Measurements from ENCODE around the gene ACHE. TPM values are rescaled to one million over a fixed set of nuclear protein-coding genes. Genes with fewer than 3 reads are reported as not detected.

Gene ACHE
- total RNA-seq, 1 donor, result not detected

- DNase-seq (ENCODE audit: low read depth), result no peak
- TF ChIP-seq, protein P1, sequence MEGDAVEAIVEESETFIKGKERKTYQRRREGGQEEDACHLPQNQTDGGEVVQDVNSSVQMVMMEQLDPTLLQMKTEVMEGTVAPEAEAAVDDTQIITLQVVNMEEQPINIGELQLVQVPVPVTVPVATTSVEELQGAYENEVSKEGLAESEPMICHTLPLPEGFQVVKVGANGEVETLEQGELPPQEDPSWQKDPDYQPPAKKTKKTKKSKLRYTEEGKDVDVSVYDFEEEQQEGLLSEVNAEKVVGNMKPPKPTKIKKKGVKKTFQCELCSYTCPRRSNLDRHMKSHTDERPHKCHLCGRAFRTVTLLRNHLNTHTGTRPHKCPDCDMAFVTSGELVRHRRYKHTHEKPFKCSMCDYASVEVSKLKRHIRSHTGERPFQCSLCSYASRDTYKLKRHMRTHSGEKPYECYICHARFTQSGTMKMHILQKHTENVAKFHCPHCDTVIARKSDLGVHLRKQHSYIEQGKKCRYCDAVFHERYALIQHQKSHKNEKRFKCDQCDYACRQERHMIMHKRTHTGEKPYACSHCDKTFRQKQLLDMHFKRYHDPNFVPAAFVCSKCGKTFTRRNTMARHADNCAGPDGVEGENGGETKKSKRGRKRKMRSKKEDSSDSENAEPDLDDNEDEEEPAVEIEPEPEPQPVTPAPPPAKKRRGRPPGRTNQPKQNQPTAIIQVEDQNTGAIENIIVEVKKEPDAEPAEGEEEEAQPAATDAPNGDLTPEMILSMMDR (IDR thresholded peaks at IDR 0.05; ENCODE audit: insufficient read depth, low read length), result no peak
- no peak overlapping the region for H3K4me3 ChIP-seq (ENCODE audit: low read depth, low read length)
Observed at GRCh38 chr7:100881136-100881535, 14.6 kb downstream of the ACHE start.

- TF ChIP-seq, protein P1 (IDR thresholded peaks at IDR 0.05; ENCODE audit: insufficient read depth, low read length), result no peak
- no peak for DNase-seq (ENCODE audit: low read depth)
- no peak overlapping the region for H3K4me3 ChIP-seq (ENCODE audit: low read depth, low read length)
Observed at GRCh38 chr7:100880645-100881044, 15.0 kb downstream of the ACHE start.

DNA sequence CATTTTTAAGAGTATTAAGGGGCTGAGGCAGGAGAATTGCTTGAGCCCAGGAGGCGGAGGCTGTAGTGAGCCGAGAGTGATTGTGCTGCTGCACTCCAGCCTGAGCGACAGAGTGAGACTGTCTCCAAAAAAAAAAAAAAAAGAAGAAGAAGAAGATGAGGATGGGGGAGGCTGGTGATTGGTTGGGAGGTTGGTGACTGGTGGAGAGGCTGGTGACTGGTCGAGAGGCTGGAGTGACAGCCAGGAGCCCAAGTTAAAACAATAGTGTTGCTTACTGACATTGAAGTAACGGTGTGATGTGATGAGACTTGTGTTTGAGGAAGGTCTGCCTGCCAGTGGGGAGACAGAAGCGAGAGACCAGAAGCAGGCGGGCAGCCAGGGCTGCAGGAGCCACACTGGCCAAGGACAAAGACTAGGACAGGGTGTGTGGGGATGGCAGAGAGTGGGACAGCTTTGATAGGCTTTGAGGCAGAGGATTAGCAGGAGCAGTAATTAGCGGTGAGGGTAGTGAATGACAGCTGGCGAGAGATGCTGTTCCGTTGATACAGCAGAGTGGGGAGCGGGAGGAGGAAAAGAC, 15.9 kb downstream of the ACHE start:
- DNase-seq (ENCODE audit: low read depth), result no peak
- no peak overlapping the region for H3K4me3 ChIP-seq (ENCODE audit: low read depth, low read length)
- TF ChIP-seq, protein P1 (IDR thresholded peaks at IDR 0.05; ENCODE audit: insufficient read depth, low read length), result no peak

GRCh38 chr7:100878685-100879084, 17.0 kb downstream of the ACHE start:
- H3K4me3 ChIP-seq (ENCODE audit: low read depth, low read length), result no peak overlapping the region
- no peak for DNase-seq (ENCODE audit: low read depth)
- TF ChIP-seq, protein P1 (IDR thresholded peaks at IDR 0.05; ENCODE audit: insufficient read depth, low read length), result no peak

DNA sequence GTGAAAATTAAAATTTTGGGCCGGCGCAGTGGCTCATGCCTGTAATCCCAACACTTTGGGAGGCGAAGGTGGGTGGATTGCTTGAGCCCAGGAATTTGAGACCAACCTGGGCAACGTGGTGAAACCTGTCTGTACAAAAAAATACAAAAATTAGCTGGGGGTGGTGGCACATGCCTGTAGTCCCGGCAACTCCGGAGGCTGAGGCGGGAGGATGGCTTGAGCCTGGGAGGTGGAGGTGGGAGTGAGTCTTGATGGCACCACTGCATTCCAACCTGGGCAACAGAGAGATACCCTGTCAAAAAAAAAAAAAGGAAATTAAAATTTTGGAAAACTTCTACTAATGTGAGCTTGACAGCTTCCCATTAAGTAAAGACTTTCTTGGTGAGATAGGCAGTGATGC, 17.7 kb downstream of the ACHE start:
- TF ChIP-seq, protein P1 (IDR thresholded peaks at IDR 0.05; ENCODE audit: insufficient read depth, low read length), result no peak
- DNase-seq (ENCODE audit: low read depth), result no peak

GRCh38 chr7:100875356-100875751, 20.3 kb downstream of the ACHE start:
- peak overlapping the region; percentile 86 for H3K4me3 ChIP-seq (ENCODE audit: low read depth, low read length)
- no peak for DNase-seq (ENCODE audit: low read depth)
- TF ChIP-seq, protein P1 (IDR thresholded peaks at IDR 0.05; ENCODE audit: insufficient read depth, low read length), result no peak

More for the DNA sequence above, 17.7 kb downstream of the ACHE start:
- no peak overlapping the region for H3K4me3 ChIP-seq (ENCODE audit: low read depth, low read length)
